Thymus (tissue), 11 donors: Measurements from ENCODE around the gene SREK1. TPM values are rescaled to one million over a fixed set of nuclear protein-coding genes. Genes with fewer than 3 reads are reported as not detected.

ENCODE experiments used
- DNase-seq, 9 donors: peaks; one replicate each; pipeline ENCODE4 v3.0.0-alpha.2; 2013; ENCODE audit warnings: low spot score in 9 of 9, low read depth in 6 of 9, missing footprints in 1 of 9
- H3K27ac ChIP-seq, 2 donors: one replicate each; pipeline ENCODE4 v1.5.1; 2013; ENCODE audit warnings: control low read depth in 1 of 2, low read depth in 1 of 2, low read length in 1 of 2, mild to moderate bottlenecking in 1 of 2, moderate library complexity in 1 of 2
- H3K27me3 ChIP-seq, 2 donors: one replicate each; pipeline ENCODE4 v1.5.1; 2013; ENCODE audit warnings: low read length in 1 of 2; ENCODE audit not compliant: control insufficient read depth in 2 of 2, insufficient read depth in 1 of 2
- H3K36me3 ChIP-seq, 2 donors: one replicate each; pipeline ENCODE4 v1.5.1; 2013; ENCODE audit warnings: low read length in 1 of 2, mild to moderate bottlenecking in 1 of 2, moderate library complexity in 1 of 2; ENCODE audit not compliant: control insufficient read depth in 2 of 2, insufficient read depth in 2 of 2
- H3K4me1 ChIP-seq, 2 donors: one replicate each; pipeline ENCODE4 v1.5.1; 2013; ENCODE audit warnings: low read length in 2 of 2; ENCODE audit not compliant: control insufficient read depth in 2 of 2, insufficient read depth in 2 of 2
- H3K4me3 ChIP-seq, 2 donors: one replicate each; pipeline ENCODE4 v1.5.1; 2013; ENCODE audit warnings: low read length in 2 of 2, control low read depth in 1 of 2, mild to moderate bottlenecking in 1 of 2
- H3K9me3 ChIP-seq, 2 donors: one replicate each; pipeline ENCODE4 v1.5.1; 2013; ENCODE audit warnings: low read length in 1 of 2, mild to moderate bottlenecking in 1 of 2; ENCODE audit not compliant: control insufficient read depth in 2 of 2, insufficient read depth in 1 of 2
- WGBS: extraction: QIAGEN DNeasy Blood & Tissue Kit; methylation state at CpG from one replicate; pipeline ENCODE4 v1.1.7; 2013; 5-methylcytosine and 5-hydroxymethylcytosine counted together
- polyA plus RNA-seq: library from polyadenylated mRNA; stranded (reverse); fragments of 200-250 nt; gene quantifications from one replicate; pipeline ENCODE4 v1.2.3, GENCODE V29; 2013
- total RNA-seq: library from RNA; stranded (reverse); fragments of 120-200 nt; gene quantifications from one replicate; pipeline ENCODE4 v1.2.4, GENCODE V29; 2013
- donor health status: healthy.

Gene SREK1
- total and polyA plus RNA-seq, 2 donors = 59.4 to 73.2 TPM

DNA sequence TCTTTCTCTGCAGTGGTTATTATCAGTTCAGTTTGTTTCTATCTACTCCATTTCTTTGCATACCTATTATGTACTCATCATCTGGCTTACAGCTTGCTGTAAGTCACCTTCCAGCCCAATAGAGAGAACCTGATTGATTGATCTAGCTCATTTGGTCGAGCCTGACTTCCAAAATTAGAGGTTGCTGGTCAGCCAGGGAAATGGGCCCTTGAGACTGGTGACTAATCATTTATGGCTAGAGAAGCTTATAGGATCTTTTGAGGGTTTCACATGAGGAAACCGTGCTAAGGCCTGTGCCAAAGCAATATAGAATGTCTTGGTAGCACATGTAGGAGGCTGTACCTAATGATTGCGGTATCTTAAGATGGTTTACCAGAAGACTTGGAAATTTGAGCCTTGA, 5.8 kb downstream of the SREK1 start:
- WGBS = 96% methylated on average over 3 of the region's 3 CpGs

GRCh38 chr5:66151030-66151429, 6.9 kb downstream of the SREK1 start:
- no peaks in the 10 kb centered on the region for H3K9me3 ChIP-seq
- no peaks in the 10 kb centered on the region for H3K27me3 ChIP-seq
- WGBS = 88% methylated on average over 2 of the region's 2 CpGs
- no peak for DNase-seq
- no peak overlapping the region for H3K4me3 ChIP-seq
- H3K4me1 ChIP-seq = no peaks in the 10 kb centered on the region
- H3K36me3 ChIP-seq = peaks cover 0 to 7% of the 10 kb centered on the region in 2 donors
- H3K27ac ChIP-seq = no peak overlapping the region

More for the DNA sequence above, 5.8 kb downstream of the SREK1 start:
- H3K27ac ChIP-seq = no peak overlapping the region
- no peak overlapping the region for H3K4me3 ChIP-seq
- H3K27me3 ChIP-seq = no peaks in the 10 kb centered on the region
- DNase-seq = no peak
- H3K4me1 ChIP-seq = no peaks in the 10 kb centered on the region
- peaks cover 0 to 7% of the 10 kb centered on the region in 2 donors for H3K36me3 ChIP-seq
- H3K9me3 ChIP-seq = no peaks in the 10 kb centered on the region

GRCh38 chr5:66151491-66151890, 7.4 kb downstream of the SREK1 start:
- Histone ChIP-seq H3K9me3 (no peaks in the 10 kb centered on the region), H3K4me3 (no peak overlapping the region), H3K27me3 (no peaks in the 10 kb centered on the region), H3K4me1 (no peaks in the 10 kb centered on the region), H3K27ac (no peak overlapping the region), H3K36me3 (peaks cover 0 to 7% of the 10 kb centered on the region in 2 donors)
- DNase-seq = no peak
- 83% methylated on average over 1 of the region's 1 CpG for WGBS

GRCh38 chr5:66157046-66157445, 12.9 kb downstream of the SREK1 start:
- Histone ChIP-seq H3K4me1 (no peaks in the 10 kb centered on the region), H3K4me3 (no peak overlapping the region), H3K9me3 (no peaks in the 10 kb centered on the region), H3K36me3 (peaks cover 10 to 30% of the 10 kb centered on the region in 2 donors), H3K27ac (no peak overlapping the region), H3K27me3 (no peaks in the 10 kb centered on the region)
- no peak for DNase-seq
- 100% methylated on average over 1 of the region's 1 CpG for WGBS

DNA sequence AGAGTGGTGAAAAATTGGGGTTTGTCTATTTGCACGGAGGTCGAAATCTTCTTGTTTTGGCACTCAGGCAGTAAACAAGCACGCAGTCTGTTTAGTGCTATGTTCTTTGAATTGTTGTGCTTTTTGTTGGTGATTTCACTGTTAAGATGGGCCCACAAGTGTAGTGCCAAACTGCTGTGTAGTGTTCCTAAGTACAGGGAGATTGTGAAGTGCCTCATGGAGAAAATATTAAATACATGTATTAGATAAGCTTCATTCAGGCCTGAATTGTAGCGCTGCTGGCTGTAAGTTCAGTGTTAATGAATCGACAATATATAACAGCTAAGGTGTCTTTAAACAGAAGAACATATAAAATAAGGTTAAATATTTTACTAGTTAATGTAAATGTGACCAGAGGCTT, 17.3 kb downstream of the SREK1 start:
- DNase-seq = no peak
- Histone ChIP-seq H3K36me3 (peaks cover 25 to 61% of the 10 kb centered on the region in 2 donors), H3K27ac (no peak overlapping the region), H3K27me3 (no peaks in the 10 kb centered on the region), H3K4me1 (no peaks in the 10 kb centered on the region), H3K4me3 (no peak overlapping the region), H3K9me3 (no peaks in the 10 kb centered on the region)
- WGBS = 98% methylated on average over 5 of the region's 5 CpGs

DNA sequence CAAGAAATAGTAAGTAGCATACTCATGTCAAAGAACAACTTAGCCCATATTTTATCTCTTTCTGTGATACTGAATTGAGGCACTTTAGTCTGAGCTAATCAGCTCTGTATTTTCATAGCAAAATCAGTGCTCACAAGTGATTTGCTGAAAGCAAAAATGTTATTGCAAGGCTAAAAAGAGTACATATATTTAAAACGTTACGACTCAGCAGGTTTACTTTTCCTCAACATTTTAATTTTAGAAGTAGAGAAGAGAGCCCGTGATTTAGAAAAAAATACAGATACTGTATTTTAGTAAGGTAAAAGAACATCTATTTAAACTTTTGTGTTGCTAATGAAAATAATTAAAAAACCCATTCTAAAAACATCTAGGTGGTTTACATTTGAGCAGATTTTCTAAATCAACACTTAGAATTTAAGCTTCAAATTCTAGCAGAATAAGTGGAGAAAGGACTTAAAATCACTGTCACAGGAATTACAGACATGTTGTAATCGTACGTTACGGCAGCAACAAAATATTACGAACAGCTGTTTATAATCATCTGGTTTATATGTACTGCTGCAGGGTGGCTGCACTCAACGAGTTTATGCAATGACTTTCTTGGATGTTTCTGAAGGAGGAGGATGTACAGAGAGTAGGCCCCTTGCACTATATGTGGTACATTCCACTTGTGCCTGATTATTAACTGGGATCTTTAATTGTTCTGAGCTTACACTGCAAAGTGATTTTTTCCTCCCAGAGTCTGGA, 20.1 kb downstream of the SREK1 start:
- DNase-seq = no peak
- Histone ChIP-seq H3K4me1 (no peaks in the 10 kb centered on the region), H3K36me3 (peaks cover 31 to 67% of the 10 kb centered on the region in 2 donors), H3K27me3 (no peaks in the 10 kb centered on the region), H3K4me3 (no peak overlapping the region), H3K9me3 (no peaks in the 10 kb centered on the region), H3K27ac (no peak overlapping the region)
- 97% methylated on average over 8 of the region's 8 CpGs for WGBS

DNA sequence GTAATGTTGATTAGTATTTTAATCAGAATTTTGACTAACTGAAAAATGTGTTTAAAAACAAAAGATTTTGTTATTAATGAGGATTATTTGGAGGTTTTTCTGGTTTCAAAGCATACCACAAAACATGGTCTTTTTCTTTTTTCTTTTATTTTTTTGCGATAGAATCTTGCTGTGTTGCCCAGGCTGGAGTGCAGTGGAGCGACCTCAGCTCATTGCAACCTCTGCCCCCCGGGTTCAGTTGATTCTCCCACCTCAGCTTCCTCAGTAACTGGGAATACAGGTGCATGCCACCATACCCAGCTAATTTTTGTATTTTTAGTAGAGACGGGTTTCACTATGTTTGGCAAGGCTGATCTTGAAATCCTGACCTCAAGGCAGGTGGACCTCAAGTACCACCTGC, 24.1 kb downstream of the SREK1 start:
- Histone ChIP-seq H3K27me3 (no peaks in the 10 kb centered on the region), H3K4me1 (no peaks in the 10 kb centered on the region), H3K9me3 (no peaks in the 10 kb centered on the region), H3K4me3 (no peak overlapping the region), H3K27ac (no peak overlapping the region), H3K36me3 (peaks cover 16 to 64% of the 10 kb centered on the region in 2 donors)
- 98% methylated on average over 4 of the region's 4 CpGs for WGBS
- no peak for DNase-seq

GRCh38 chr5:66169534-66169933, 25.4 kb downstream of the SREK1 start:
- Histone ChIP-seq H3K27ac (no peak overlapping the region), H3K4me1 (no peaks in the 10 kb centered on the region), H3K36me3 (peaks cover 8 to 54% of the 10 kb centered on the region in 2 donors), H3K4me3 (no peak overlapping the region), H3K9me3 (no peaks in the 10 kb centered on the region), H3K27me3 (no peaks in the 10 kb centered on the region)
- WGBS = 88% methylated on average over 4 of the region's 4 CpGs
- peak in 1 of 9 donors; percentile 10 for DNase-seq

DNA sequence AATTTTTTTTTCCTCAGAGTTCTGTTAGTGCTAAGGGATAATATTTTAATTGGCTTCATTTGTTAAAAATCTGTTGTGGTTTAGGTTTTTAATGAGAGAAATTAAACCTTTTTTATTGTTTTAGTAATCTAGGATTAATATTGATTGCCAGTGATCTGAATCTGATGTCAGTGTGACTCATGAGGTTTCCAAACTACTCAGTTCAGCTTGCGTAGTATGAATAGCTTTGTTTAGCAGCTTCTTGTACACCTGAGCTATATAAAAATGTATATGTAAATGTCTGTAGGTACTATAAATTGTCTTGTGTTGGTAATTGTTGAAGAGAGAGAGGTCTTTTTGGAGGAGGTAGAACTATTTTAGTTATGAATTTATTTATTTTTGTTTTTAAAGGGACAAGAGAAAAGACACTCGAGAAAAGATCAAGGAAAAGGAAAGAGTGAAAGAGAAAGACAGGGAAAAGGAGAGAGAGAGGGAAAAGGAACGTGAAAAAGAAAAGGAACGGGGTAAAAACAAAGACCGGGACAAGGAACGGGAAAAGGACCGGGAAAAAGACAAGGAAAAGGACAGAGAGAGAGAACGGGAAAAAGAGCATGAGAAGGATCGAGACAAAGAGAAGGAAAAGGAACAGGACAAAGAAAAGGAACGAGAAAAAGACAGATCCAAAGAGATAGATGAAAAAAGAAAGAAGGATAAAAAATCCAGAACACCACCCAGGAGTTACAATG, 26.3 kb downstream of the SREK1 start:
- H3K36me3 ChIP-seq = peaks cover 8 to 56% of the 10 kb centered on the region in 2 donors
- DNase-seq = no peak
- no peak overlapping the region for H3K27ac ChIP-seq
- no peaks in the 10 kb centered on the region for H3K9me3 ChIP-seq
- H3K4me3 ChIP-seq = no peak overlapping the region
- no peaks in the 10 kb centered on the region for H3K4me1 ChIP-seq
- WGBS = 98% methylated on average over 10 of the region's 10 CpGs
- H3K27me3 ChIP-seq = no peaks in the 10 kb centered on the region
